ENCODE measurements around the gene CHMP6.

- no peak for TF ChIP-seq CTCF (conservative IDR thresholded peaks at IDR 0.05; ENCODE audit: low read length)
- no peak for TF ChIP-seq EZH2phosphoT487 (IDR thresholded peaks at IDR 0.05; ENCODE audit: borderline replicate concordance, low read depth, low read length)
These were observed 9.7 kb upstream of the CHMP6 start for GRCh38 chr17:80981929-80982425.

Measured in OCI-LY7 (cell line).